Stimulated activated CD4-positive, alpha-beta T cell treated with anti-CD3 and anti-CD28 coated beads, Interleukin-2, amount 100 ng/mL, for 24 hours (primary cell): Measurements from ENCODE around the gene ETDB.
"Not testable (repeated sequence)": the region's sequence is repeated elsewhere in the genome, so short reads cannot be mapped to it uniquely, and the experiment has no call there.

Experiments used
- DNase-seq, 2 donors: peaks; one replicate each; pipeline ENCODE4 v3.0.0-alpha.2; 2020

Gene ETDB

GRCh38 chrX:135120056-135120576 lies at the start of gene ETDB:
Gene ETDB, minus strand, starts transcription at chrX:135120526. Its CDS starts 1,265 bp downstream, at chrX:135119261.
- not testable (repeated sequence) for DNase-seq

- not testable (repeated sequence) for DNase-seq
Observed at GRCh38 chrX:135169534-135169933, 49.2 kb upstream of the ETDB start.

- no peak for DNase-seq
Observed at GRCh38 chrX:135168486-135168885, 48.2 kb upstream of the ETDB start.

GRCh38 chrX:135154688-135155087 lies 34.4 kb upstream of the ETDB start:
- not testable (repeated sequence) for DNase-seq

- DNase-seq = not testable (repeated sequence)
Observed at GRCh38 chrX:135126145-135126544, 5.8 kb upstream of the ETDB start.

- DNase-seq = not testable (repeated sequence)
Observed at GRCh38 chrX:135116064-135116463, 4.3 kb downstream of the ETDB start.

GRCh38 chrX:135114392-135114791 lies 5.9 kb downstream of the ETDB start:
- DNase-seq = no peak

GRCh38 chrX:135112743-135113142 lies 7.6 kb downstream of the ETDB start:
- no peak for DNase-seq

GRCh38 chrX:135112096-135112729 lies 8.1 kb downstream of the ETDB start:
- peak; percentile 23 to 47 for DNase-seq

- DNase-seq = no peak
Observed at GRCh38 chrX:135109554-135109953, 10.8 kb downstream of the ETDB start.

- no peak for DNase-seq
Observed at GRCh38 chrX:135099493-135099783, 20.9 kb downstream of the ETDB start.

GRCh38 chrX:135097196-135097744 lies 23.1 kb downstream of the ETDB start:
- not testable (repeated sequence) for DNase-seq

GRCh38 chrX:135095715-135096114 lies 24.6 kb downstream of the ETDB start:
- DNase-seq = no peak

- no peak for DNase-seq
Observed at GRCh38 chrX:135094726-135095125, 25.6 kb downstream of the ETDB start.

- no peak for DNase-seq
Observed at GRCh38 chrX:135089126-135089525, 31.2 kb downstream of the ETDB start.

GRCh38 chrX:135087867-135088266 lies 32.5 kb downstream of the ETDB start:
- no peak for DNase-seq

- DNase-seq = peak in 1 of 2 donors; percentile 32
Observed at GRCh38 chrX:135086197-135086854, 34.0 kb downstream of the ETDB start.

- DNase-seq = no peak
Observed at GRCh38 chrX:135081693-135082404, 38.5 kb downstream of the ETDB start.
